Germinal center (tissue), 1 donor: ENCODE measurements around the gene M1AP.
"Not testable (repeated sequence)": the region's sequence is repeated elsewhere in the genome, so short reads cannot be mapped to it uniquely, and the experiment has no call there.

Experiments used
- DNase-seq: peaks from one replicate; pipeline ENCODE4 v3.0.0; 2012; ENCODE audit warnings: mixed read lengths, low spot score

The M1AP gene

DNA sequence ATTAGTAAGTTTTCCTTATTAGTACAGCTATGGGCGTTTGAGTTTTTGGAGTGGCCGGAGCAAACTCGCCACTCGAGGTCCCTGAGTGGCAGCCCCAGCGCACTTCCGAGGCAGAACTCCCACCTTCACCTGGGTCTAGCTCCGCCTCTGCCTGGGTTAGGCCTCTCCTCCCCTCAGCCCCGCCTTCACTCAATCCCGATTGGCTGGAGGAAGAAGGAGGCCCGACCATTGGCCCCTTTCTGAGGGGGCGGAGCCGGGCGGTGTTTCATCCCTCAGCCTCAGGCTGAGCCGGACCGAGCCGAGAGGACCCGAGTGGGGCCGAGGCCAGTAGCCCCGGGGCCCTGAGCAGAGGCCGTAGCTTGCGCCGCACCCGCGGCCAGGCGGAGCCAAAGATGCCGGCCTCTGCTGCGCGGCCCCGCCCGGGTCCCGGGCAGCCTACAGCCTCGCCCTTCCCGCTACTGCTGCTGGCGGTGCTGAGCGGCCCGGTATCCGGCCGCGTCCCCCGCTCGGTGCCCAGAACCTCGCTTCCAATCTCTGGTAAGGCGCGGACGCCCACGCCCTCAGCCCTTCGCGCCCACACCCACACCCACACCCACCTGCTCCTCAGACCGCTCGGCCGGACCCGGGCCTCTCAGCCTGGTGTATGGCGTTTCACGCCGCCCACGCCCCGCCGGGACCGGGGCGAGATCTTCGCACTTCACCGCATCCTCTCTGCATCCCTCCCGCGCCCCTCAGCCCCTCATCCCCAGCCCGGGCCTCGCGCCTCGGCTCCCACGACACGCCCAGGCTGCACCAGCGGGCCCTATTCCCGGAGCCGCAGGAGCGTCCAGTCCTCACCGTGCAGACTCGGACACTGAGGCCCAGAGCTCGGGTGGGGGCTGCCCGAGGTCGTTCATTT, 6.1 kb upstream of the M1AP start, which contains the start of gene SEMA4F:
Gene SEMA4F (plus strand): TSS at position 263 of the 898 bp plus-strand sequence. CDS start 130 bp downstream, at position 393.
- peak; percentile 98 for DNase-seq

DNA sequence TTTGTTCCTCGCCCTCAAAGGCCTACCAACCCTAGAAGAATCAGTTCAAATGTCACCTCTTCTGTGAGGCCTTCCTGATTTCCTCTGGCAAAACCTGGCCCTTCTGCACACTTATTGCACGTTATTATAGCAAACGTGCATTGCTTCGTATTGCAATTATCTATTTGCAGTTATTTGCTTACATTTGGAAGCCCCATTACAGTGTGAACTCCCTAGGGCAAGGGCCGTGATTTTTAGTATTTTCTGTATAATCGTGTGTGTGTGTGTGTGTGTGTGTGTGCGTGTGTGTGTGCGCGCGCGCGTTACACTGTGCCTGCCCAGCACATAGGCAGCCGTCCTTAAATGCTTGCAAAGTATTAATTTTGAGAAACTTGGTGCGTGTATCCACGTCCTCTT, 5.5 kb upstream of the M1AP start:
- peak; percentile 13 for DNase-seq

DNA sequence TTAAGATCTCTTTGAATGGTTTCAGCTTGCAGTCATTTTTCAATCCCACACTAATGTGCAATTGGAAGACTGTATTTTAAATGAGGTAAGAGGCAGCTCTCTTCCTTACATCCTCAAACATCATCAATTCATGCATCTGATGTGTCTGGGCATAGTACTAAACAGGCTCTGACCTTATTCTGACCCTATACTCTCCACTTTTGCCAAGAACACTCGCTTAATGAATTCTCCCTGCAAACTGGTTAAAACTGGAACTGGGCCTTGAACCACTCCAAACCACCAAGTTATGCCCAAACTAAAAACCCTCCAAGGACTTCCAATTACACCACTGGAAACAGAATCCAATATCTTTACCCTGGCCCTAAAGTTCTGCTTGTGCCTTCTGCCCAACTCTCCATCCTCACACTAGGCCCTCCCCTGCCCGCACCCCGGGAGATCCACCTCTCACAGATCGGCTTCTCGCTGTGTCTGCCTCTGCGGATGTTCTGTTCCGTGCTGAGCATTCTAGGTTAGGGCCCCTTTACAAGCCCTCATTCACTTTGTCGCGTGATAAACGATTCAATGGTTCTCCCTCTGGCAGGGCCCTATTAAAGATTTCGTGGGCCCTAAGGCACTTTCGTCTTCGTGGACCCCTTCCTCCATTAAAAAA, 1.2 kb downstream of the M1AP start:
- DNase-seq = no peak

DNA sequence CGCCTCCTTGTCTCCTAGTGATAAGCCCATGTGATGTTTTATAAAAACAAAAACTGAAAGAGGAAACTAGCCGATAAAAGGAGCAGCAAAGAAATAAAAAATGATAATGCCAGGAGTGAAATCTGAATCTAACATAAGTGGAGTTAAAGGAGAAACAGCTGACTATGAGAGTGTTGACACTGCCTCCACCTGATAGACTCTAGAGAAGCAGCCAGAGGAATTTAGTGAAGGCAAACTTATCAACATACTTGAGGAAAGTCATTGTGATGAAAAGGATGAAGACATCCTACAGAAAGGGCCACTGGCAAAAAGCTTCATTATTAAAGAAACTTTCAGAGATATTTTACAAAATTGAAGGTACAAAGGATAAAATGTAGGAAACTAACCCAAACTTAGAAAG, 1.9 kb downstream of the M1AP start:
- no peak for DNase-seq

DNA sequence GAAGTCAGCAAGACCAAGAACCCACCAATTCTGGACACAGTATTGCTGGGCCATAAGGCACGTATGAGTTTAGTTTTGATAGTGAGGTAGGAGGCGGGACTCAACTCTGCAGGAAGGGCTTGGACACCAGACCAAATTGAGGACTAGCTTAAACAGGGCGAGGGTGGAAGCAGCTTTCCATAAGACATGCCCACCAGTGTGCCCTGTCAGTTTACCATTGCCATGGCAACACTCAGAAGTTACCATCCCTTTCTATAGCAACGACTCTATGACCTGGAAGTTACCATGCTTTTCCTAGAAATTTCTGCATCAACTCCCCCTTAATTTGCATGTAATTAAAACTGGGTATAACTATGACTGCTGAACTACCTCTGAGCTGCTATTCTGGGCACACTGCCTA, 2.8 kb downstream of the M1AP start:
- no peak for DNase-seq

DNA sequence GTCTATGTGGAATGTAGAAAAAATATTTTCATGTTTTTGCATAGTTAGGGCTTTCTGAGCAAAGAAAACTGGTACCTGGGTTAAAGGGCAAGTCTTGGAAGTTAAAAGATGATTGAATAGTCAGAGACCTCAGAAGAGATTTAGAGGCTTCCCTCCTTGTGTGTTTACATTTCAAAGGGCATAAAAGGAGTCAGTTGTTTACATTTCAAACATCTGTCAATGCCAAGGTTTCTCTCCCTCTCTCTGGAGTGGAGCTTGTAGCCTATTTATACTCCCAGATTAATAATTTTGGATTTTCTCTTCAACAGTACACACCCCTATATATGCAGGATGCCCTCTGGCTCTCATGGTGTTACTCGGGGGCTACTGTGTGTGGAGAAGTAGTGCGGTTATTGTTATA, 8.6 kb downstream of the M1AP start:
- no peak for DNase-seq

DNA sequence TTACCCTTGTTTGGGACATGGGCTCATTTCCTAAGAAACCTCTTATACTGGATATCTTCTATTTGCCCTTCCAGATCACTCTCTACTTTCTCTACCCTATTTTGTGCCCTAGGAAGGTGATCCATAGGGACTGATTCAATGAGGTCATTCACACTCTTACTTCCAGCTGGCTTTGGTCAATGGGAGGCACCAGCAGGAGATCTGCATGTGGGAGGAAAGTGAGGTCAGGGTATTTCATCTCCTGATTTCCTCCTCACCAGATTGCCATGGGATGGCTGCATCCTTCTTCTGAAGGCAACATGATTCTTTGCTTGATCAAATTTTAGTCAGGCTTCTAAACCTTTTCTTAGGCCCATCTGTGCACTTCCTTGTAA, 15.2 kb downstream of the M1AP start:
- DNase-seq = no peak

DNA sequence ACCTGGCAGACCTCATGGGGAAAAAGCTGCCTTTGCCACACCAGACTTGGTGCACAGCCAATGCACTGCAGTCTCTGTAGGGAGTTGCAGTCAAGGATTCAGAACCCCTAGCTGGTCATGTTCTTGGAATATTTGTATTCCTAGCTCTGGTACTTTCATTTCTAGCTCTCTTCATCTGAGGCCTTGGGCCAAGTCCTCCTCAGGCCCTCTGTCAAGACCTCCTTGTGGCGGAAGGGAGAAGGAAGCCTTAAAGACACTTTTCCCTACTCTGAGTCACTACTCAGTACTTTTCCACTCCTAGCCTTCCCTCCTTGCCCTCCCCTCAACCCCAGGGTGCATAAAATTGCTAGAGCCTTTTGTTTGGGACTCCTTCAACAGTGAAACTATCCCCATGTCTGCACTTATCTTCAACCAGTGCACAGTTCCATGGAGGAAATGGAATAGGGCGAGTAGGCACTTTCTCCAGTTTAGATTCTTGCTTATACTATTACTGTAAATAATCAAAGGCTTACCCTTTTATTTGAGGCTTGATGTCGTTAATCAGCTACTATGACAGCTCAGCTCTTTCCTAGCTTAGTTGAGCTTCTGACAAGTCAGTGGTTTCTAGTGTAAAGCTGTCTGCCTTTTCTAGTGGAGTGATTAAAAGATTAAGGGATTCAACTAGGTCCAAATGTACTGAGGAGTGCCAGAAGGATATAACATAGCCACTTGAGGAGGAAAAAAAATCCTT, 15.8 kb downstream of the M1AP start:
- DNase-seq = no peak

DNA sequence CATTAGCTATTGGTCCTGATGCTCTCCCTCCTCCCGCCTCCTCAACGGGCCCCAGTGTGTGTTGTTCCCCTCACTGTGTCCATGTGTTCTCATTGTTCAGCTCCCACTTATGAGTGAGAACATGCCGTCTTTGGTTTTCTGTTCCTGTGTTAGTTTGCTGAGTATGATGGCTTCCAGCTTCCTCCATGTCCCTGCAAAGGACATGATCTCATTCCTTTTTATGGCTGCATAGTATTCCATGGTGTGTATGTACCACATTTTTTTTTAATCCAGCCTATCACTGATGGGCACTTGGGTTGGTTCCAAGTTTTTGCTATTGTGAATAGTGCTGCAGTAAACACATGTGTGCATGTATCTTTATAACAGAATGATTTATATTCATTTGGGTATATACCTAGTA, 17.7 kb downstream of the M1AP start:
- not testable (repeated sequence) for DNase-seq

DNA sequence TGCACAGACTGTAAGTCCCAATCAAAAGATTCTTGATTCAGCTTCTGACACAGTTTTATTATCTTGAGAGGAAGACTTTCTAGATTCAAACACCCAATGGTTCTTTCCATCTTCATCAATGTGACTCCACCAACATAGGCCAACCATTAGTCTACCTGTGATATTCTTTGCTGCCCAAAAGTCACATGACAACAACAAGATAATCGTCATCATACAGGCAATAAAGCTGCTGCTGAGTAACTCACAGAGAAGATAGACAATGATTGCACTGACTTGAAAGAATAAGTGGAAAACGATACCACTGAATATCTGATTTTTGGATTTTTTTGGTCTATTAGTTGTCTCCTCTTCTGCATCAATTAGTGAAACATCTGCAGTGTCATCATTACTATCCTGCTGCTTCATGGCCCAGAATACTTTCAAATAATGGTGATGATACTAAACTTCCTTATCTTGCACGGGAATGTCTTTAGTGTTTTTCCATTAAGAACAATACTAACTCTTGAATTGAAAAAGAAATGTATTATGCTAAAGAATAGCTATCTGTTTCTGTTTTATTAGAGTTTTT, 19.5 kb downstream of the M1AP start:
- no peak for DNase-seq

DNA sequence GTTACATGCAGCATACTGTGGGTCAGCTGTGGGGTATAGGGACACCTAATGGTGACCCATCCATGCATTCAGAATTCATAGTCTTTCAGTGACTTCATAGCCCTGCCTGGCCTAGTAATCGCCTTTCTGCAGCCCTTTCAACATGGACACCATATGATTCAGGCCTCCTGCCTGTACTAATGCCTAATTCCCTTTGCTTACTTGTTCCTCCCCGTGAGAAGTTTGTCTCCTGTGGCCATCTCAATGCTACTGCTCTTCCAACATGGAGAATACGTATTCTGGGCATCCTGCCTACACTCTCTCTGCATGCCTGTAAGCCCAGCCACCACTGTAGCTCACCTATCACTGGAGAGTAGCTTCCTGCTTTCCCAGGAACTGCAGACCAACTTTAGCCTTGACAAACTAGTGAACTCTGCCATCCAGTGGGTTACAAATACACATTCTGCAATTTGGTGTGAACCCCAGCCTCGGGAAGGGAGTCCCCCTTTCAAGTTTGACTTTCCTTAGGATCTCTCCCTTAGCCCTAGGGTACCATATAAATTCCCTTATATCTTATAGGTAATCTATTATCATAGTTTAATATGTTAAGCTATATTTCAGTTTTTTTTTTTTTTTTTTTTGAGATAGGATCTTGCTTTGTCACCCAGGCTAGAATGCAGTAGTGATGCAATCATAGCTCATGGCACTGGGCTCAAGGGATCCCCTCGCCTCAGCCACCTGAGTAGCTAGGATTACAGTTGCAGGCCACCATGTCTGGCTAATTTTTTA, 22.3 kb downstream of the M1AP start:
- DNase-seq = no peak

DNA sequence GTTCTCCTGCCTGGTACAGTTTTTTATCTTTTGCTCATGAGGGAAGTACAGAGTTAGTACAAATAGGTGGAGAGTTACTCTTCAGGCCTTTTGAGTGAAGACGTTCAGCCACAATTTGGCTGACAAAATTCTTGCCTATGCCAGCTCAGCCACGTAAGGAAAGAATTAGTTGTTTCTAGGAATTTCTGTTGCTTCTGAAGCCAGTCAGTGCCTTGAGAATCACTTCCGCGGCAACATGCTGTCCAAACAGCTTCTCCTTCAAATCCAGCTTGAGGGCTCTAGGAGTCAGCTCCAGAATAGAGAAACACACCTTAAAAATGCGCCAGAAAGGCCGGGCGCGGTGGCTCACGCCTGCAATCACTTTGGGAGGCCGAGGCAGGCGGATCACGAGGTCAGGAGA, 27.5 kb downstream of the M1AP start:
- no peak for DNase-seq

DNA sequence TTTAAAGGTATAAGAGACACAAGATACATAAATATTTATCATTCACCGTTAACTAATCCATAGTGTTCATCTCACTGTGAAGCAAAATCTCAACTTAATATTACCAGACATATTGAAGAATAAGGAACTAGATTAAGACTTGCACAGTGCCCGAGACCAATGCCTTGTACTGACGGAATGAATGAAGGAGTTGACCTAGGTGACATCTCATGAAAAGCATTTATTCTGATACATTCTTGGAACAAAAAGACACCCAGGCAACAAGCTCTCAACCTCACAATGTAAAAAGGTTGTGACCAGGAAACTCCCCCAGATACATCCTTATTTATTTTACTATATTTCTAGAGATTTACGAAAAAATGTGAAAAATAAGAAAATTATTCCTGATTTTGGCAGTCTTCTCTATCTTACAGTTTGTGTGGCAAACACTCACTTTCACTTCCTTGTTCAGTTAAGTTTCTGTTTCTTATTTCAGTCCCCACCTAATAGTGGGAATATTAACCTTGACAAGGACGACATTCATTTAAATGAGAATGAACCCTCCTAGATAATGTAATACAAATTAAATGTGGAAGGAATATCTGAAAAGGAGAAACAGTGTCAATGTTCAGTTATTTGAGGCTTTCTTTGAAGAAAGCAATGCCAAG, 28.4 kb downstream of the M1AP start:
- no peak for DNase-seq

DNA sequence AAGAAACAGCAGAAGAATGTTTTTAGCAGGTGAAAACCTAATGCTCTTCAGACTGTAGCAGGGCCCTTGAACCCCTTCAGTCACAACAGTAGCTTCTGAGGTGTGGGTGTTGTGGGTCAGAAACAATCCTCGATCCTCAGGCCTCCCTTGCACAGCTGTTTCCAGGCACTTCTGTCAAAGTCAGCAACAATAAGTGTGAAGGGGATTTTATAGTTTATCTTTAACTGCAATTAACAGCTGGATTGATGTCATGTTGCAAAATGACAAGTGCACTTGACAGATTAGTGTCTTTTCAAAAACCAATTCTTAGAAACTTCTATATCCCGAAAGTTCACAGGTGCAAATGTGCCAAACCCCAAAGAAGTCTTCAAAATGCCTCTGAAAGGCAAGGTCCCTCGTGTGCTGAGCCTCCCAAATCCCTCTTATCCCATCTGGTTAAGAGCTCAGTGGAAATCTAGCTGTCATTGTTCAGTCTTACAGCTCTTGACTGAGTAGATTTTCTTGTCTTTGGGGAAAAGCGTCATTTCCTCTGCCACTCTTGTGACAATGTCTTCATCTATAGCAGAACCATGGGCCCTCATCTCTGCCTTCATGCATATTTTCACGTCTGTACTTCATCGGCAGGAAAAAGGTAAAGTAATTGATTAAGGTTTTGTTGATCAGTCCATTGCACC, 29.6 kb downstream of the M1AP start:
- no peak for DNase-seq

DNA sequence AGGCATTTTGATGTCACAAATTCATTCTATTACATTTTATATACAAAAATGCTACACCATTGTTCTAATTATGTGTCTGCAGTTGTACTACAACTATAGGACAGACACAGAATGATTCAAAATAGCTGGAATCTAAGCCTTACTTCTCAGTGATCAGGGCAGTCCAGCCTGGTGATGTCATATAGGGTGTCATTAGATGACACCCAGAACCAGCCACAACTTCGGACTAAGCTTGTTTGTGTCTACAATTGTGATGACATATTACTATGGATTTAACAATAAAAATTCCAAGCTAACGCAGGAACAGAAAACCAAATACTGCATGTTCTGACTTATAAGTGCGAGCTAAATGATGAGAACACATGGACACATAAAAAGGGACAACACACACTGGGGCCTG, 31.0 kb downstream of the M1AP start:
- no peak for DNase-seq

DNA sequence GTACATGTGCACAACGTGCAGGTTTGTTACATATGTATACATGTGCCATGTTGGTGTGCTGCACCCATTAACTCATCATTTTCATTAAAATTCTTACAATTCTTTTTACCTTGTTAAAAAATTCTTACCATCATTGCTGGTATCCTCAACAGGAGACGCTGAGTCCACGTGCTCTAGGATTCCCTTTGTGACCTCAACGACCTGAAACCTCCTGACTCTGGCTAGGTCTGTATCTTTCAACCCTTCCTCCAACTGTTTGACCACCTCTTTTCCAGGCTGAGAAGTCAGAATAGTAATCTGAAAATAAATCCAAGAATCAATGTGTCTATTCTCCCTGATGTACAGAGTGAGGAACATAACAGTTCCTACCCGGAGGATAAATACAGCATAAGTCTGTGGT, 41.2 kb downstream of the M1AP start:
- no peak for DNase-seq

DNA sequence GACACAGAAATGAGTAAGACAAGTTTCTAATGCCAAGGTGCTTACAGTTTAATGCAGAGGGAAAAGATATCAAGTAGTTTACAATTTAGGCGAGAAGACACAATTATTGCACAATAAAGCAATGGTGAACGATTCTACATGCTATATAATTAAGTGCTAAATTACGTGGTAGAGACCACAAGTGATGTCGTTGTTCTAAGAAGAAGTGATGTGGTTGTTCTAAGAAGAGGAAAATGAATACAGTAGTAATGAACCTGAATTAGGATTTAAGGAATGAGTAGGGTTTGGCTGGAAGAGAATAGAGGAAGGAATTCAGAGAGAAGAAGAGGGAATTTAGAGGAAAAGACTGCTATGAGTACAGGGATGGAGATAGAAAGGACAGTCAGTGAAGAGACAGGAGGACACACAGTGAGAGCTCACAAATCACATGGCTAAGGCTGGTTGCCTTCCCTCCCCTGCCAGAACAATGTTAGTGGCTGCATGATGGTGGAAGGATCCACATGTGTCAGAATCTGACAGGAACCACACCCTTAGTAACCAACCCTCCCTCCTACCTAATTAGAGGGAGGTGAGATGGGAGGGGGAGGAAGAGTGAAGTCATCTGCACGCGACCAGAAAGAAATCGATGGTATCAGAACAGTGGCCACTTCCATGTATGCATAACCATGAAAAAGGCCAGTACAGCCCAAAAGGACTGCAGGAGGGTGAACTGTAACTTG, 44.7 kb downstream of the M1AP start:
- no peak for DNase-seq

DNA sequence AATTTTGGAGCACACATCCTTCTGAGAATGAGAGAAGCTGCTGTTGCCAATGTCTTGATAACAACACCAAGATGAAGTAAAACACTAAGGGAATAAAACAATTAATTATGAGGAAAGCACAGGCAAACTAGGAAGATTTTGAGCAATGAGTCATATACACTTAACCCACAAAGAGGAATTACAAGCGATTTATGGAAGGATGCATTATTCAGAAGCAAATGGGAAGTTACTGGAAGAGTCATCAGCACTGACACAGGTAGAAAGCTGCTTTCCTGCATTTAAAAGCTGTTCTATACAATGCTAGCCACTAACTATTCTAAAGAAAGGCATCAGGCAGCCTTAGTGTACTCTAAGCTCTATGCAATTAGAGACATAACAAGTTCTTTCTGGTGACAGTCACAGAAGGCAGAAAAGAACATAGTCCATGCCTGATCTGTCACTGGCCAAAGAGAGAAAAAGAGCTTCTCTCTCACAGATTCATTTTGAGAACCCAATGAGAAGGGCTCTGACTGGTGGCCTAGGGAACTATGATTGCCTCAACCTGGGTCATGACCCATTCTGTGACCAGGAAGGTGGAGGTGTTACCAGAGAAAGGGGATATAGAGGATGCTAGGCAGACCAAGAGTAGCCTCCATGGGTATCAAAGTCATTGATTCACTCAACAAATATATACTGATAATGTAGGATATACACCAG, 45.4 kb downstream of the M1AP start:
- DNase-seq = no peak

DNA sequence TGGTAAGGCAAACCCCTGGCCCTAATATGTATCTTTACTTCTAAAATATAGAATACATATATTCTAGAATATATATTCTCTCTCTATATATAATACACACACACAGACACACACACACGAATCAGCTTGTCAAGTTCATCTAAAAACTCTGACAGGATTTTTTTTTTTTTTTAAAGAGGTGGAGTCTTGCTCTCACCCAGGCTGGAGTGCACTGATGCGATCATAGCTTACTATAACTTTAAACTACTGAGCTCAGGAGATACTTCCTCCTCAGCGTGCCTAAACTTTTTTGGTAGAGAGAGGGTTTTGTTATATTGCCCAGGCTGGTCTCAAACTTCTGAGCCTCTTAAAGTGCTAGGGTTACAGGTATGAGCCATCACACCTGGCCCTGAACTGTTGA, 48.5 kb downstream of the M1AP start:
- DNase-seq = no peak
